K562 (cell line): ENCODE results near the gene TMEM181. TPM values are rescaled to one million over a fixed set of nuclear protein-coding genes. Genes with fewer than 3 reads are reported as not detected.

ENCODE experiments used
- ATAC-seq: fragments of 200-7000 bp; cut with Tn5 transposase; 3 replicates; pipeline ENCODE4 v1.9.1; 2020; ENCODE audit warnings: moderate library complexity
- BruUV-seq: library from RNA; stranded (reverse); fragments of 400-500 nt; replicated peaks from 2 replicates; lab custom pipeline; 2021; lab: Mats Ljungman, UMichigan
- CTCF ChIA-PET: fragments of 300-600 bp; formaldehyde crosslinking; extraction: SDS; loops from one replicate; lab custom pipeline; 2021; ENCODE audit warnings: low intra/inter-chr PET ratio; lab: Yijun Ruan, JAX
- POLR2A ChIA-PET: fragments of 300-600, 350-650 bp; sonication (Branson Sonifier 250); formaldehyde crosslinking; extraction: SDS; loops from one replicate; lab custom pipeline; 2021; ENCODE audit warnings: antibody characterized with exemption, inconsistent platforms; lab: Yijun Ruan, JAX
- DNase-seq, 4 experiments: peaks; one replicate each; pipeline versions ENCODE4 v3.0.0 to v3.0.0-alpha.2; 2011 to 2018; ENCODE audit warnings: low spot score in 3 of 4, mixed read lengths in 3 of 4; ENCODE audit errors: extremely low read depth in 1 of 4
- FAIRE-seq: peaks from 2 replicates; lab custom pipeline; 2011; peaks lifted over from hg19 to GRCh38; lab: Jason Lieb, UNC
- H2AFZ ChIP-seq: 2 replicates; pipeline ENCODE4 v1.6.0; 2011; ENCODE audit warnings: low read depth, low read length, control low read depth, inconsistent platforms
- H3K27ac ChIP-seq: fragments of 200-600 bp; 3 replicates; pipeline ENCODE4 v1.8.0; 2011; ENCODE audit warnings: low read depth, mild to moderate bottlenecking, control low read depth, inconsistent platforms, low read length, moderate library complexity, mixed read lengths; ENCODE audit errors: extremely low read depth
- H3K27me3 ChIP-seq, 2 experiments: fragments of 300-600 bp in 1 of 2; 2 replicates in 1 of 2; 3 replicates in 1 of 2; pipeline versions ENCODE4 v1.6.0 to v1.8.0; 2011; ENCODE audit warnings: inconsistent platforms in 2 of 2, low read length in 2 of 2, mild to moderate bottlenecking in 1 of 2, mixed read lengths in 1 of 2, moderate library complexity in 1 of 2; ENCODE audit not compliant: control insufficient read depth in 2 of 2, insufficient read depth in 2 of 2
- H3K36me3 ChIP-seq: fragments of 300-600 bp; 3 replicates; pipeline ENCODE4 v1.8.0; 2011; ENCODE audit warnings: mild to moderate bottlenecking, low read length, inconsistent platforms; ENCODE audit not compliant: control insufficient read depth, insufficient read depth
- H3K4me1 ChIP-seq, 2 experiments: fragments of 200-600 bp in 1 of 2; replicated peaks in 1 of 2; 2 replicates in 1 of 2; 3 replicates in 1 of 2; pipeline versions ENCODE4 v1.5.1 to v1.8.0; 2011; ENCODE audit warnings: inconsistent platforms in 2 of 2, low read length in 2 of 2, mild to moderate bottlenecking in 1 of 2, mixed read lengths in 1 of 2, moderate library complexity in 1 of 2; ENCODE audit not compliant: control insufficient read depth in 2 of 2, insufficient read depth in 2 of 2
- H3K4me2 ChIP-seq: 2 replicates; pipeline ENCODE4 v1.6.1; 2011; ENCODE audit warnings: low read length, control low read depth, inconsistent platforms, mixed read lengths; ENCODE audit not compliant: insufficient read depth
- H3K4me3 ChIP-seq: fragments of 200-600 bp; sonication (generic), shearing (Covaris generic); 2 replicates; pipeline ENCODE4 v1.5.1; 2016; ENCODE audit warnings: control low read depth, inconsistent platforms
- H3K79me2 ChIP-seq: fragments of 200-600 bp; 3 replicates; pipeline ENCODE4 v1.8.0; 2011; ENCODE audit warnings: low read length, inconsistent platforms; ENCODE audit not compliant: control insufficient read depth, insufficient read depth
- H3K9ac ChIP-seq, 2 experiments: 2 replicates each; pipeline versions ENCODE4 v1.6.0 to v1.6.1; 2011; ENCODE audit warnings: low read depth in 2 of 2, low read length in 2 of 2, control low read depth in 1 of 2, inconsistent platforms in 1 of 2, mild to moderate bottlenecking in 1 of 2, mixed read lengths in 1 of 2; ENCODE audit not compliant: insufficient read depth in 1 of 2
- H3K9me1 ChIP-seq: one replicate; pipeline ENCODE4 v1.6.0; 2011; ENCODE audit warnings: inconsistent platforms, mild to moderate bottlenecking, low read length, moderate library complexity; ENCODE audit not compliant: control insufficient read depth, insufficient read depth
- H3K9me3 ChIP-seq: replicated peaks from 2 replicates; pipeline ENCODE4 v1.5.1; 2011; ENCODE audit warnings: low read depth, low read length, inconsistent platforms; ENCODE audit not compliant: control insufficient read depth, insufficient read depth
- H4K20me1 ChIP-seq: replicated peaks from 2 replicates; pipeline ENCODE4 v1.6.1; 2011; ENCODE audit warnings: low read length, inconsistent platforms, mixed read lengths; ENCODE audit not compliant: control insufficient read depth, insufficient read depth
- OTX1 ChIP-seq: fragments of 450-650 bp; formaldehyde crosslinking; IDR thresholded peaks from 2 replicates; pipeline ENCODE4 v1.4.0; 2022; ENCODE audit warnings: mild to moderate bottlenecking
- PHB ChIP-seq: fragments of 250-450 bp; sonication (Bioruptor Pico); IDR thresholded peaks from 2 replicates; pipeline ENCODE4 v1.5.0; 2021
- SRSF1 ChIP-seq: fragments of 200-400 bp; formaldehyde crosslinking; IDR thresholded peaks from 2 replicates; pipeline ENCODE4 v1.6.1; 2017; ENCODE audit warnings: mild to moderate bottlenecking, low read depth, low read length, moderate library complexity
- TAF1 ChIP-seq: IDR thresholded peaks from 2 replicates; pipeline ENCODE4 v1.6.1; 2011; ENCODE audit warnings: mild to moderate bottlenecking, low read length, moderate library complexity; ENCODE audit not compliant: insufficient read depth, control insufficient read depth, severe bottlenecking; ENCODE audit errors: extremely low read depth
- ZNF121 ChIP-seq: sonication (generic); formaldehyde crosslinking; conservative IDR thresholded peaks from 2 replicates; pipeline ENCODE4 v1.8.0; 2022; ENCODE audit warnings: missing genetic modification reagents
- WGBS: fragments of 100-300 bp; shearing (Covaris generic); methylation state at CpG from one replicate; pipeline ENCODE4 v1.1.6; 2016; ENCODE audit warnings: low coverage, mixed read lengths; ENCODE audit not compliant: insufficient coverage; ENCODE audit errors: missing lambda C conversion rate; 5-methylcytosine and 5-hydroxymethylcytosine counted together
- in situ Hi-C: fragments of 300-500 bp; cut with MboI; formaldehyde crosslinking; loops from 4 replicates; pipeline ENCODE4 v1.15.0; 2018; ENCODE audit warnings: inconsistent platforms, mixed read lengths
- intact Hi-C: fragments of 100-400 bp; cut with micrococcal nuclease; formaldehyde crosslinking; loops from 2 replicates; pipeline ENCODE4 v1.14.2; 2022
- polyA plus RNA-seq, 8 experiments: library from polyadenylated mRNA; depleted of rRNA in 4 of 8; stranded (reverse) in 5 of 8; unstranded in 3 of 8; fragments of >200 nt; fragmentation: Nextera tagmentation in 2 of 8; fragmentation: Illumina TruSeq in 1 of 8; extraction: Ambion mirVana in 2 of 8; extraction: Trizol in 1 of 8; gene quantifications; 2 replicates each; pipeline versions ENCODE4 v1.2.1 to v1.2.3, GENCODE V29; 2011 to 2014; ENCODE audit warnings: inconsistent platforms in 1 of 8, missing spikeins in 1 of 8
- total RNA-seq, 7 experiments: library from RNA; depleted of rRNA in 6 of 7; stranded (reverse); fragments of >200 nt in 6 of 7; fragmentation: Illumina TruSeq in 2 of 7; extraction: Trizol in 2 of 7; gene quantifications; 2 replicates each; pipeline versions ENCODE4 v1.2.1 to v1.2.3, GENCODE V29; 2011 to 2021; ENCODE audit warnings: low replicate concordance in 1 of 7
- TF ChIP-seq, protein P1 (sequence below), 2 experiments: fragments of 450-650 bp; IDR thresholded peaks; 2 replicates each; pipeline ENCODE4 v1.6.1; 2016; ENCODE audit warnings: mild to moderate bottlenecking in 2 of 2, borderline replicate concordance in 1 of 2, low read depth in 1 of 2, moderate library complexity in 1 of 2

Gene TMEM181
- total and polyA plus RNA-seq, 9 of the 15 experiments (the other 6 are each of a cell fraction or from before 2014, with no cell fraction given) = 5.6 to 27.2 (median 19.9) TPM

DNA sequence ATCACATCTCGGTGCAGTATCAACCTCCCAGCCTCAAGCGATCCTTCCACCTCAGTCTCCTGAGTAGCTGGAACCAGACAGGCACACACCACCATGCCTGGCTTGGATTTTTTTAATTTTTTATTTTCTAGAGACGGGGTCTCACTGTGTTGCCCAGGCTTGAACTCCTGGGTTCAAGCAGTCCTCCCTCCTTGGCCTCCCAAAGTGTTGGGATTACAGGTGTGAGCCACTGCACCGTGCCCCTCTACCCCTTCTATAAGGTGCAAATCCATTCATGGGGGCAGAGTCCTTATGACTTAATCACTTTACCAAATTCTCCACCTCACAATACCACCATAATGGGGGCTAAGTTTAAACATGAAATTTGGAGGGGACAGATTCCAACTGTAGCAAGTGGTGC is 37.7 kb downstream of the TMEM181 start:
- POLR2A ChIA-PET = no interaction called here

More for the DNA sequence above, 37.7 kb downstream of the TMEM181 start:
- Histone ChIP-seq H3K9me1 (no peaks in the 10 kb centered on the region), H3K9ac (no peak overlapping the region), H3K9me3 (no peaks in the 10 kb centered on the region), H3K27ac (no peak overlapping the region), H3K27me3 (no peaks in the 10 kb centered on the region), H3K4me3 (no peak overlapping the region), H2AFZ (no peak overlapping the region), H3K36me3 (peaks cover 89% of the 10 kb centered on the region), H4K20me1 (no peaks in the 10 kb centered on the region), H3K4me2 (no peak overlapping the region), H3K4me1 (peaks cover 0 to 4% of the 10 kb centered on the region in 2 experiments; a peak in 1 of 5 replicates), H3K79me2 (no peaks in the 10 kb centered on the region; the same call in 2 of the 3 replicates)
- BruUV-seq = no TSS peak
- CTCF ChIA-PET = no interaction called here
- DNase-seq (no peak), ATAC-seq (no peak), FAIRE-seq (no peak)
- TF ChIP-seq SRSF1 = no peak
- TF ChIP-seq TAF1 = no peak
- TF ChIP-seq OTX1 (CRISPR knock-in tag) = no peak
- TF ChIP-seq PHB = no peak
- TF ChIP-seq, protein P1, sequence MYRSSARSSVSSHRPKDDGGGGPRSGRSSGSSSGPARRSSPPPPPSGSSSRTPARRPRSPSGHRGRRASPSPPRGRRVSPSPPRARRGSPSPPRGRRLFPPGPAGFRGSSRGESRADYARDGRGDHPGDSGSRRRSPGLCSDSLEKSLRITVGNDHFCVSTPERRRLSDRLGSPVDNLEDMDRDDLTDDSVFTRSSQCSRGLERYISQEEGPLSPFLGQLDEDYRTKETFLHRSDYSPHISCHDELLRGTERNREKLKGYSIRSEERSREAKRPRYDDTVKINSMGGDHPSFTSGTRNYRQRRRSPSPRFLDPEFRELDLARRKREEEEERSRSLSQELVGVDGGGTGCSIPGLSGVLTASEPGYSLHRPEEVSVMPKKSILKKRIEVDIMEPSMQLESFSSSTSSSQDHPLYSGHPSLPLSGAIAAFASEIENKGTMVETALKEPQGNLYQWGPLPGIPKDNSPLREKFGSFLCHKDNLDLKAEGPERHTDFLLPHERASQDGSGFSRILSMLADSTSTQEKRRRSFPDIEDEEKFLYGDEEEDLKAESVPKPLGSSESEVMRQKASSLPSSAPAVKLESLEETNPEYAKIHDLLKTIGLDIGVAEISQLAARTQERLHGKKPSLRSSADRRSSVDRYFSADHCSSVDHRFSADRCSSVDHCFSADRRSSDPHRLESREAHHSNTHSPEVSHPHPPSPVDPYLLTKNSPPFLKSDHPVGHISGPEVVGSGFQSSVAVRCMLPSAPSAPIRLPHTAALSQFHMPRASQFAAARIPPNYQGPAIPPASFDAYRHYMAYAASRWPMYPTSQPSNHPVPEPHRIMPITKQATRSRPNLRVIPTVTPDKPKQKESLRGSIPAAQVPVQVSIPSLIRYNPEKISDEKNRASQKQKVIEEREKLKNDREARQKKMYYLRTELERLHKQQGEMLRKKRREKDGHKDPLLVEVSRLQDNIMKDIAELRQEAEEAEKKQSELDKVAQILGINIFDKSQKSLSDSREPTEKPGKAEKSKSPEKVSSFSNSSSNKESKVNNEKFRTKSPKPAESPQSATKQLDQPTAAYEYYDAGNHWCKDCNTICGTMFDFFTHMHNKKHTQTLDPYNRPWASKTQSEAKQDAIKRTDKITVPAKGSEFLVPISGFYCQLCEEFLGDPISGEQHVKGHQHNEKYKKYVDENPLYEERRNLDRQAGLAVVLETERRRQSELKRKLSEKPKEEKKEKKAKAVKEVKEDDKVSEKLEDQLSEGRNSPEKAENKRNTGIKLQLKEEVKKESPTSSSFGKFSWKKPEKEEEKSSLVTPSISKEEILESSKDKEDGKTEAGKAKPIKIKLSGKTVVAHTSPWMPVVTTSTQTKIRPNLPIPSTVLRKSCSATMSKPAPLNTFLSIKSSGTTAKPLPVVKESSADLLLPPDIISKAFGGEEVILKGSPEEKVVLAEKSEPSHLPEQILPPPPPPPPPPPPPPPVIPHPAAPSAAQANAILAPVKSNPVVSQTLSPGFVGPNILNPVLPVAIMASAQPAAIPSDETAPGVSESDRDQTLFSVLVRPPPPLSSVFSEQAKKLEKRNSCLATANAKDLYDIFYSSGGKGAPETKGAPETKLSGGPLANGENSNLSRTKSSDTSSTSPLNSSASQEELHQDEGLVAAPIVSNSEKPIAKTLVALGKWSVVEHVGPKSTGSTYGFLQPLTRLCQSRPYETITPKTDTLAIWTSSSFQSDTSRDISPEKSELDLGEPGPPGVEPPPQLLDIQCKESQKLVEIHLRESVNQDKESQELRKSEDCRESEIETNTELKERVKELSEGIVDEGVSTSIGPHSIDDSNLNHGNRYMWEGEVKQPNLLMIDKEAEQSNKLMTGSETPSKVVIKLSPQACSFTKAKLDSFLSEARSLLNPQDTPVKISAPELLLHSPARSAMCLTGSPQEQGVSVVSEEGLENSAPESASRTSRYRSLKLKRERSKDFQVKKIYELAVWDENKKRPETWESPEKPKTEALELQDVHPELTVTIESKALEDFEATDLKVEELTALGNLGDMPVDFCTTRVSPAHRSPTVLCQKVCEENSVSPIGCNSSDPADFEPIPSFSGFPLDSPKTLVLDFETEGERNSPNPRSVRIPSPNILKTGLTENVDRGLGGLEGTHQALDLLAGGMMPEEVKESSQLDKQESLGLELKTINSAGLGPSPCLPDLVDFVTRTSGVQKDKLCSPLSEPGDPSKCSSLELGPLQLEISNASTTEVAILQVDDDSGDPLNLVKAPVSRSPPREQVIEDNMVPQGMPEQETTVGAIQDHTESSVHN (IDR thresholded peaks at IDR 0.05; ENCODE audit: borderline replicate concordance in 1 of 2, low read depth in 1 of 2) = no peak
- TF ChIP-seq ZNF121 (CRISPR knock-in tag) = peak; percentile 71
- WGBS = 93% methylated on average over 4 of the region's 4 CpGs
- in situ Hi-C loops (no loop called here), intact Hi-C loops (no loop called here)
